HepG2 (cell line): ENCODE data around the gene DOCK1. TPM values are rescaled to one million over a fixed set of nuclear protein-coding genes. Genes with fewer than 3 reads are reported as not detected.

ENCODE experiments used
- ATAC-seq: fragments of 200-7000 bp; cut with Tn5 transposase; 3 replicates; pipeline ENCODE4 v1.9.1; 2020; ENCODE audit warnings: mild to moderate bottlenecking, moderate library complexity
- BruUV-seq: library from RNA; stranded (reverse); fragments of 400-500 nt; replicated peaks from 2 replicates; lab custom pipeline; 2021; lab: Mats Ljungman, UMichigan
- CTCF ChIA-PET: fragments of 300-600 bp; formaldehyde crosslinking; extraction: SDS; loops from one replicate; lab custom pipeline; 2021; ENCODE audit warnings: low total read pairs, inconsistent platforms, low intra/inter-chr PET ratio; lab: Yijun Ruan, JAX
- POLR2A ChIA-PET: fragments of 350-600 bp; sonication (Branson Sonifier 250); formaldehyde crosslinking; loops from one replicate; lab custom pipeline; 2020; ENCODE audit warnings: antibody characterized with exemption, inconsistent platforms; lab: Yijun Ruan, JAX
- DNase-seq: peaks from one replicate; pipeline ENCODE4 v3.0.0-alpha.2; 2015; ENCODE audit warnings: low spot score
- FAIRE-seq: peaks from 3 replicates; lab custom pipeline; 2011; peaks lifted over from hg19 to GRCh38; lab: Jason Lieb, UNC
- H2AFZ ChIP-seq: one replicate; pipeline ENCODE4 v1.6.1; 2011; ENCODE audit warnings: low read length, inconsistent platforms
- H3K27ac ChIP-seq: fragments of 300-600 bp; 3 replicates; pipeline ENCODE4 v1.8.0; 2011; ENCODE audit warnings: mixed run types, mild to moderate bottlenecking, mixed read lengths, low read length, inconsistent platforms; ENCODE audit not compliant: insufficient read depth; ENCODE audit errors: extremely low read length
- H3K27me3 ChIP-seq, 2 experiments: fragments of 200-600 bp in 1 of 2; 2 replicates in 1 of 2; 3 replicates in 1 of 2; pipeline versions ENCODE4 v1.6.0 to v1.8.0; 2011; ENCODE audit warnings: low read length in 2 of 2, mild to moderate bottlenecking in 2 of 2, moderate library complexity in 2 of 2, inconsistent platforms in 1 of 2; ENCODE audit not compliant: insufficient read depth in 2 of 2, control insufficient read depth in 1 of 2
- H3K36me3 ChIP-seq, 2 experiments: fragments of 200-600 bp in 1 of 2; replicated peaks in 1 of 2; 2 replicates in 1 of 2; 3 replicates in 1 of 2; pipeline versions ENCODE4 v1.5.1 to v1.8.0; 2011; ENCODE audit warnings: low read length in 2 of 2, inconsistent platforms in 1 of 2; ENCODE audit not compliant: insufficient read depth in 2 of 2, control insufficient read depth in 1 of 2
- H3K4me1 ChIP-seq: 2 replicates; pipeline ENCODE4 v1.5.1; 2012; ENCODE audit warnings: low read length, inconsistent platforms; ENCODE audit not compliant: insufficient read depth
- H3K4me2 ChIP-seq: 2 replicates; pipeline ENCODE4 v1.6.0; 2011; ENCODE audit warnings: low read depth, low read length, inconsistent platforms
- H3K4me3 ChIP-seq, 3 experiments: fragments of 200-600 bp in 1 of 3; sonication (generic), shearing (Covaris generic) in 1 of 3; replicated peaks in 1 of 3; 2 replicates each; pipeline ENCODE4 v1.5.1; 2011 to 2016; ENCODE audit warnings: low read length in 3 of 3, inconsistent platforms in 2 of 3, low read depth in 2 of 3, mild to moderate bottlenecking in 2 of 3, control low read depth in 1 of 3, mixed read lengths in 1 of 3; ENCODE audit not compliant: insufficient read depth in 1 of 3
- H3K79me2 ChIP-seq: one replicate; pipeline ENCODE4 v1.6.1; 2011; ENCODE audit warnings: low read length, inconsistent platforms; ENCODE audit not compliant: insufficient read depth
- H3K9ac ChIP-seq: 2 replicates; pipeline ENCODE4 v1.6.0; 2011; ENCODE audit warnings: mild to moderate bottlenecking, low read depth, low read length, inconsistent platforms; ENCODE audit not compliant: insufficient read depth
- H3K9me3 ChIP-seq: 2 replicates; pipeline ENCODE4 v1.5.1; 2012; ENCODE audit warnings: mild to moderate bottlenecking, low read length
- H4K20me1 ChIP-seq: 2 replicates; pipeline ENCODE4 v1.6.0; 2011; ENCODE audit warnings: inconsistent platforms, mild to moderate bottlenecking, low read length, moderate library complexity; ENCODE audit not compliant: insufficient read depth
- DMTF1 ChIP-seq: sonication (generic); formaldehyde crosslinking; IDR thresholded peaks from 2 replicates; pipeline ENCODE4 v1.4.0; 2020; ENCODE audit warnings: mild to moderate bottlenecking, missing genetic modification reagents
- MTF2 ChIP-seq: sonication (generic); formaldehyde crosslinking; IDR thresholded peaks from 2 replicates; pipeline ENCODE4 v1.5.0; 2020; ENCODE audit warnings: missing genetic modification reagents, borderline replicate concordance
- SIN3B ChIP-seq: fragments of 150-350 bp; IDR thresholded peaks from 2 replicates; pipeline ENCODE4 v1.6.1; 2014; ENCODE audit warnings: low read length
- ZNF512 ChIP-seq: sonication (generic); formaldehyde crosslinking; IDR thresholded peaks from 2 replicates; pipeline ENCODE4 v1.4.0; 2020; ENCODE audit warnings: mild to moderate bottlenecking, missing genetic modification reagents
- ZNF850 ChIP-seq: sonication (generic); formaldehyde crosslinking; conservative IDR thresholded peaks from 2 replicates; pipeline ENCODE4 v1.9.0; 2021; ENCODE audit warnings: mild to moderate bottlenecking, missing genetic modification reagents
- ZNF879 ChIP-seq: sonication (generic); formaldehyde crosslinking; IDR thresholded peaks from 2 replicates; pipeline ENCODE4 v1.8.1; 2023; ENCODE audit warnings: missing genetic modification reagents
- WGBS: methylation state at CpG from one replicate; pipeline ENCODE4 v1.1.6; 2017; ENCODE audit warnings: low lambda C conversion rate; 5-methylcytosine and 5-hydroxymethylcytosine counted together
- in situ Hi-C: cut with HindIII; loops from 2 replicates; pipeline ENCODE4 v1.10.0; 2017; ENCODE audit warnings: low pct_unique_long_range_greater_than_20kb; ENCODE audit not compliant: extremely low pct_ligation_motif_present
- intact Hi-C: fragments of 100-400 bp; cut with micrococcal nuclease; formaldehyde crosslinking; loops from one replicate; pipeline ENCODE4 v1.10.0; 2022; ENCODE audit not compliant: unreplicated experiment
- polyA plus RNA-seq, 8 experiments: library from polyadenylated mRNA; depleted of rRNA in 3 of 8; stranded (reverse) in 7 of 8; unstranded in 1 of 8; fragments of >200 nt; fragmentation: Illumina TruSeq in 4 of 8; extraction: Trizol in 4 of 8; gene quantifications; 2 replicates each; pipeline versions ENCODE4 v1.2.1 to v1.2.3, GENCODE V29; 2011 to 2016; ENCODE audit warnings: low read depth in 4 of 8, missing spikeins in 1 of 8, mixed read lengths in 1 of 8; ENCODE audit not compliant: insufficient read depth in 1 of 8
- total RNA-seq, 5 experiments: library from RNA; depleted of rRNA; stranded (reverse); fragments of >200 nt; fragmentation: Illumina TruSeq; extraction: Trizol; gene quantifications; 2 replicates each; pipeline ENCODE4 v1.2.3, GENCODE V29; 2016; ENCODE audit warnings: low read depth in 1 of 5
- TF ChIP-seq, protein P1 (sequence below): sonication (generic); formaldehyde crosslinking; IDR thresholded peaks from 2 replicates; pipeline ENCODE4 v1.9.0; 2021; ENCODE audit warnings: missing genetic modification reagents, mild to moderate bottlenecking, borderline replicate concordance
- TF ChIP-seq, protein P2 (sequence below): sonication (generic); formaldehyde crosslinking; IDR thresholded peaks from 2 replicates; pipeline ENCODE4 v1.4.0; 2020; ENCODE audit warnings: low read depth, mild to moderate bottlenecking, missing genetic modification reagents

The DOCK1 gene
- total and polyA plus RNA-seq, 2 of the 13 experiments (the other 11 are each of a cell fraction or from before 2014, with no cell fraction given): 8.3 to 25.5 TPM

- in situ Hi-C loops (no loop called here), intact Hi-C loops (no loop called here)
- H3K9ac ChIP-seq: no peak overlapping the region
- 94% methylated on average over 7 of the region's 7 CpGs for WGBS
- peaks cover 0 to 1% of the 10 kb centered on the region in 2 experiments; a peak in 1 of 5 replicates for H3K36me3 ChIP-seq
- FAIRE-seq (no peak), DNase-seq (no peak), ATAC-seq (no peak)
- BruUV-seq: no TSS peak
- H3K79me2 ChIP-seq: peaks cover 20% of the 10 kb centered on the region
- CTCF ChIA-PET: no interaction called here
- POLR2A ChIA-PET: no interaction called here
- H3K27me3 ChIP-seq: no peaks in the 10 kb centered on the region
- no peak overlapping the region for H3K4me3 ChIP-seq
- H2AFZ ChIP-seq: no peak overlapping the region
- no peak overlapping the region for H3K4me2 ChIP-seq
- H3K4me1 ChIP-seq: no peaks in the 10 kb centered on the region
- peaks cover 5% of the 10 kb centered on the region; the same call in 1 of the 2 replicates for H4K20me1 ChIP-seq
- no peak overlapping the region for H3K27ac ChIP-seq
- H3K9me3 ChIP-seq: no peaks in the 10 kb centered on the region
- TF ChIP-seq DMTF1 (no peak), ZNF850 (CRISPR knock-in tag) (no peak), SIN3B (no peak), MTF2 (CRISPR knock-in tag) (no peak), ZNF512 (CRISPR knock-in tag) (no peak), ZNF879 (CRISPR knock-in tag) (no peak)
- TF ChIP-seq, protein P1, sequence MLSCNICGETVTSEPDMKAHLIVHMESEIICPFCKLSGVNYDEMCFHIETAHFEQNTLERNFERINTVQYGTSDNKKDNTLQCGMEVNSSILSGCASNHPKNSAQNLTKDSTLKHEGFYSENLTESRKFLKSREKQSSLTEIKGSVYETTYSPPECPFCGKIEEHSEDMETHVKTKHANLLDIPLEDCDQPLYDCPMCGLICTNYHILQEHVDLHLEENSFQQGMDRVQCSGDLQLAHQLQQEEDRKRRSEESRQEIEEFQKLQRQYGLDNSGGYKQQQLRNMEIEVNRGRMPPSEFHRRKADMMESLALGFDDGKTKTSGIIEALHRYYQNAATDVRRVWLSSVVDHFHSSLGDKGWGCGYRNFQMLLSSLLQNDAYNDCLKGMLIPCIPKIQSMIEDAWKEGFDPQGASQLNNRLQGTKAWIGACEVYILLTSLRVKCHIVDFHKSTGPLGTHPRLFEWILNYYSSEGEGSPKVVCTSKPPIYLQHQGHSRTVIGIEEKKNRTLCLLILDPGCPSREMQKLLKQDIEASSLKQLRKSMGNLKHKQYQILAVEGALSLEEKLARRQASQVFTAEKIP (CRISPR knock-in tag): no peak
- TF ChIP-seq, protein P2, sequence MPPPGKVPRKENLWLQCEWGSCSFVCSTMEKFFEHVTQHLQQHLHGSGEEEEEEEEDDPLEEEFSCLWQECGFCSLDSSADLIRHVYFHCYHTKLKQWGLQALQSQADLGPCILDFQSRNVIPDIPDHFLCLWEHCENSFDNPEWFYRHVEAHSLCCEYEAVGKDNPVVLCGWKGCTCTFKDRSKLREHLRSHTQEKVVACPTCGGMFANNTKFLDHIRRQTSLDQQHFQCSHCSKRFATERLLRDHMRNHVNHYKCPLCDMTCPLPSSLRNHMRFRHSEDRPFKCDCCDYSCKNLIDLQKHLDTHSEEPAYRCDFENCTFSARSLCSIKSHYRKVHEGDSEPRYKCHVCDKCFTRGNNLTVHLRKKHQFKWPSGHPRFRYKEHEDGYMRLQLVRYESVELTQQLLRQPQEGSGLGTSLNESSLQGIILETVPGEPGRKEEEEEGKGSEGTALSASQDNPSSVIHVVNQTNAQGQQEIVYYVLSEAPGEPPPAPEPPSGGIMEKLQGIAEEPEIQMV (CRISPR knock-in tag): no peak
Measured at GRCh38 chr10:126964190-126964589, 59.0 kb downstream of the DOCK1 start.
